Endothelial cell of umbilical vein (primary cell): ENCODE results near the gene SSR1. TPM values are rescaled to one million over a fixed set of nuclear protein-coding genes. Genes with fewer than 3 reads are reported as not detected.

ENCODE experiments used
- BruUV-seq: library from RNA; stranded (reverse); fragments of 400-500 nt; replicated peaks from 2 replicates; lab custom pipeline; 2021; lab: Mats Ljungman, UMichigan
- CTCF ChIA-PET: fragments of 300-600, 350-600 bp; sonication (Branson Sonifier 250); formaldehyde crosslinking; loops from one replicate; lab custom pipeline; 2021; ENCODE audit warnings: antibody characterized with exemption, inconsistent platforms; lab: Charles Lee
- POLR2A ChIA-PET: fragments of 300-600, 350-600 bp; sonication (Branson Sonifier 250); formaldehyde crosslinking; loops from one replicate; lab custom pipeline; 2021; ENCODE audit warnings: antibody characterized with exemption, inconsistent platforms; lab: Charles Lee
- DNase-seq: peaks from one replicate; pipeline ENCODE4 v3.0.0-alpha.2; 2011; ENCODE audit warnings: low read depth, low spot score
- FAIRE-seq: peaks from 2 replicates; lab custom pipeline; 2011; peaks lifted over from hg19 to GRCh38; lab: Jason Lieb, UNC
- H2AFZ ChIP-seq: 2 replicates; pipeline ENCODE4 v1.6.0; 2012; ENCODE audit warnings: low read depth, low read length, control low read depth, inconsistent platforms
- H3K27ac ChIP-seq: 2 replicates; pipeline ENCODE4 v1.5.1; 2011; ENCODE audit warnings: low read depth, mild to moderate bottlenecking, control low read depth, low read length, moderate library complexity; ENCODE audit not compliant: insufficient read depth
- H3K27me3 ChIP-seq, 2 experiments: 2 replicates each; pipeline versions ENCODE4 v1.6.0 to v1.6.1; 2011; ENCODE audit warnings: low read length in 2 of 2, mixed read lengths in 1 of 2; ENCODE audit not compliant: control insufficient read depth in 2 of 2, insufficient read depth in 2 of 2
- H3K36me3 ChIP-seq, 2 experiments: 2 replicates in 1 of 2; 3 replicates in 1 of 2; pipeline ENCODE4 v1.5.1; 2011; ENCODE audit warnings: low read length in 2 of 2, mild to moderate bottlenecking in 1 of 2, moderate library complexity in 1 of 2; ENCODE audit not compliant: control insufficient read depth in 2 of 2, insufficient read depth in 2 of 2; ENCODE audit errors: extremely low read depth in 1 of 2
- H3K4me1 ChIP-seq: 3 replicates; pipeline ENCODE4 v1.5.1; 2011; ENCODE audit warnings: mild to moderate bottlenecking, low read length; ENCODE audit not compliant: control insufficient read depth, insufficient read depth; ENCODE audit errors: extremely low read depth
- H3K4me2 ChIP-seq: 2 replicates; pipeline ENCODE4 v1.6.1; 2011; ENCODE audit warnings: low read length, control low read depth, mixed read lengths; ENCODE audit not compliant: insufficient read depth
- H3K4me3 ChIP-seq, 3 experiments: fragments of 200-600 bp in 1 of 3; sonication (generic), shearing (Covaris generic) in 1 of 3; replicated peaks in 1 of 3; 2 replicates each; pipeline ENCODE4 v1.5.1; 2011 to 2016; ENCODE audit warnings: control low read depth in 3 of 3, low read length in 3 of 3, mild to moderate bottlenecking in 2 of 3, inconsistent platforms in 1 of 3, low read depth in 1 of 3, moderate library complexity in 1 of 3; ENCODE audit not compliant: insufficient read depth in 1 of 3
- H3K79me2 ChIP-seq: 2 replicates; pipeline ENCODE4 v1.6.0; 2012; ENCODE audit warnings: low read length, inconsistent platforms; ENCODE audit not compliant: control insufficient read depth, insufficient read depth
- H3K9ac ChIP-seq: replicated peaks from 2 replicates; pipeline ENCODE3; 2011; ENCODE audit warnings: low read length, control low read depth; ENCODE audit not compliant: insufficient read depth; ENCODE audit errors: extremely low read depth
- H3K9me1 ChIP-seq: replicated peaks from 3 replicates; pipeline ENCODE4 v1.6.0; 2011; ENCODE audit warnings: mild to moderate bottlenecking, low read length; ENCODE audit not compliant: control insufficient read depth, insufficient read depth; ENCODE audit errors: extremely low read depth
- H3K9me3 ChIP-seq: replicated peaks from 2 replicates; pipeline ENCODE4 v1.5.1; 2012; ENCODE audit warnings: low read length, inconsistent platforms; ENCODE audit not compliant: control insufficient read depth, insufficient read depth
- H4K20me1 ChIP-seq: replicated peaks from 2 replicates; pipeline ENCODE3; 2011; ENCODE audit warnings: mild to moderate bottlenecking, low read length; ENCODE audit not compliant: control insufficient read depth, insufficient read depth; ENCODE audit errors: extremely low read depth
- EZH2 ChIP-seq: IDR thresholded peaks from 2 replicates; pipeline ENCODE4 v1.6.1; 2012; ENCODE audit warnings: borderline replicate concordance, low read depth, mild to moderate bottlenecking, moderate library complexity, low read length, inconsistent platforms; ENCODE audit not compliant: severe bottlenecking
- FOS ChIP-seq: IDR thresholded peaks from 2 replicates; pipeline ENCODE4 v1.6.1; 2011; ENCODE audit warnings: mild to moderate bottlenecking, low read length, moderate library complexity, borderline replicate concordance; ENCODE audit not compliant: insufficient read depth
- GATA2 ChIP-seq: IDR thresholded peaks from 2 replicates; pipeline ENCODE4 v1.7.0; 2011; ENCODE audit warnings: low read depth, mild to moderate bottlenecking, moderate library complexity, mixed read lengths, low read length; ENCODE audit not compliant: insufficient read length, insufficient read depth
- JUN ChIP-seq: IDR thresholded peaks from 2 replicates; pipeline ENCODE4 v1.6.1; 2011; ENCODE audit warnings: borderline replicate concordance, low read depth; ENCODE audit not compliant: insufficient read length, insufficient read depth
- MAX ChIP-seq: IDR thresholded peaks from 2 replicates; pipeline ENCODE4 v1.6.1; 2011; ENCODE audit not compliant: insufficient read depth, insufficient read length
- MYC ChIP-seq: IDR thresholded peaks from one replicate; pipeline ENCODE4 v1.6.1; 2011; ENCODE audit warnings: mild to moderate bottlenecking, low read depth, low read length
- POLR2A ChIP-seq: IDR thresholded peaks from 2 replicates; pipeline ENCODE4 v1.6.1; 2012; ENCODE audit warnings: low read depth, mild to moderate bottlenecking, control low read depth, low read length
- POLR2AphosphoS5 ChIP-seq: IDR thresholded peaks from 2 replicates; pipeline ENCODE4 v1.6.1; 2012; ENCODE audit warnings: low read depth, mild to moderate bottlenecking, control low read depth, low read length, moderate library complexity; ENCODE audit not compliant: insufficient read depth
- dilution Hi-C: fragments of 300-500 bp; cut with MboI; formaldehyde crosslinking; loops from one replicate; pipeline ENCODE4 v1.15.0; 2019; ENCODE audit warnings: low sequenced_read_pairs; ENCODE audit not compliant: extremely low pct_ligation_motif_present
- intact Hi-C: fragments of 100-400 bp; cut with micrococcal nuclease; formaldehyde crosslinking; loops from one replicate; pipeline ENCODE4 v1.10.0; 2022
- polyA plus RNA-seq, 4 experiments: library from polyadenylated mRNA; depleted of rRNA in 3 of 4; stranded (reverse) in 3 of 4; unstranded in 1 of 4; fragments of >200 nt; gene quantifications; 2 replicates each; pipeline versions ENCODE4 v1.2.1 to v1.2.3, GENCODE V29; 2011 to 2012; ENCODE audit warnings: missing spikeins in 1 of 4
- total RNA-seq: library from RNA; stranded (reverse); gene quantifications from 2 replicates; pipeline ENCODE4 v1.2.3, GENCODE V29; 2021

The SSR1 gene
- total and polyA plus RNA-seq, 2 donors (not counting 3 experiments of a cell fraction or from before 2014, with no cell fraction given) = 70.7 to 187 TPM

GRCh38 chr6:7270320-7271204 is 42.4 kb downstream of the SSR1 start:
- FAIRE-seq (no peak), DNase-seq (no peak)
- intact Hi-C loops (no loop called here), dilution Hi-C loops (no loop called here)
- Histone ChIP-seq H3K9me3 (no peaks in the 10 kb centered on the region), H3K9me1 (no peaks in the 10 kb centered on the region), H3K79me2 (no peaks in the 10 kb centered on the region), H3K4me2 (no peak overlapping the region), H3K27me3 (peaks cover 0 to 3% of the 10 kb centered on the region in 2 experiments), H3K36me3 (no peaks in the 10 kb centered on the region), H3K9ac (no peak overlapping the region), H3K4me1 (peaks cover 2% of the 10 kb centered on the region), H2AFZ (no peak overlapping the region), H3K4me3 (no peak overlapping the region), H3K27ac (no peak overlapping the region), H4K20me1 (no peaks in the 10 kb centered on the region)
- CTCF ChIA-PET = no interaction called here
- POLR2A ChIA-PET = no interaction called here
- TF ChIP-seq POLR2AphosphoS5 (no peak), FOS (no peak), POLR2A (no peak), MAX (no peak), MYC (no peak), EZH2 (no peak), JUN (no peak), GATA2 (no peak)
- BruUV-seq = no TSS peak
